ENCODE results near the gene SLC2A4RG.
"Not testable (repeated sequence)": the region's sequence is repeated elsewhere in the genome, so short reads cannot be mapped to it uniquely, and the experiment has no call there.

GRCh38 chr20:63722967-63723622, 16.5 kb upstream of the SLC2A4RG start:
- TF ChIP-seq CTCF, POLR2A (IDR thresholded peaks at IDR 0.05): not testable (repeated sequence)

Measured in adrenal gland (tissue), 5 donors.